GM12892 (cell line): Measurements from ENCODE around the gene MYO15A.

ENCODE experiments used
- POLR2AphosphoS5 ChIP-seq: IDR thresholded peaks from 2 replicates; pipeline ENCODE4 v1.6.1; 2011; ENCODE audit warnings: low read depth, low read length, control low read depth
- TAF1 ChIP-seq: IDR thresholded peaks from 2 replicates; pipeline ENCODE4 v1.6.1; 2011; ENCODE audit warnings: low read depth, mild to moderate bottlenecking, control low read depth, low read length, borderline replicate concordance

DNA sequence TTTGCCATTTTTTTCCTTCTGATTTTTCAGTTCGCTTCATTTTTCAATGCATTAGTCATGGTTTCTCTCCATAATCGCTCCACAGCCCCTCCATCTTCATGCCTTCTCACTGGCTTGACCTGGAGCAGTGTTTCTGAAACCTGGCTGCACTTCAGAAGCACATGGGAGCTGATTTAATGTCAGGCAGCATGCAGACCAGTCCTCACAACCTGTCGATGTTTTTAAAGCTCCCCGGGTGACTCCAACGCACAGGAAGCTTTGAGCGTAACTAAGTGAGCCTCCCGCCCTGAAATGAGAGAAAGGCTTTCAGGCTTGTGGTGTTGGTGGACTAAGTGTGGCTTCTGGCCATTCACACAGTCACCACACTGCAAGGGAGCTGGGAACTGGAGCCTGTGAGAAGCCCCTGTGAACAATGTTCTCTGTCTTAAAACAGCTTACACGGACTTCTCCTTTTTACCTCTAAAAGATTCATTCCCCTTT, 37.7 kb upstream of the MYO15A start:
- TF ChIP-seq POLR2AphosphoS5 (no peak), TAF1 (no peak)
